Liver (tissue), 3 donors: ENCODE results near the gene ZNF813.
"Not testable (repeated sequence)": the region's sequence is repeated elsewhere in the genome, so short reads cannot be mapped to it uniquely, and the experiment has no call there.

Experiments
- ATF3 ChIP-seq: IDR thresholded peaks from 2 replicates; pipeline ENCODE4 v1.6.1; 2016; ENCODE audit warnings: antibody characterized with exemption
- CTCF ChIP-seq: fragments of 150-350 bp; IDR thresholded peaks from 2 replicates; pipeline ENCODE4 v1.5.1; 2017; ENCODE audit warnings: improper control_type of control experiment, low read depth, low read length; ENCODE audit not compliant: missing input control
- EGR1 ChIP-seq, 2 donors: IDR thresholded peaks; 2 replicates each; pipeline ENCODE4 v1.6.1; 2016 to 2018; ENCODE audit warnings: antibody characterized with exemption in 2 of 2, low read depth in 2 of 2
- NR2F2 ChIP-seq: IDR thresholded peaks from 2 replicates; pipeline ENCODE4 v1.6.1; 2016; ENCODE audit warnings: antibody characterized with exemption
- ZBTB33 ChIP-seq: IDR thresholded peaks from 2 replicates; pipeline ENCODE4 v1.6.1; 2016; ENCODE audit warnings: antibody characterized with exemption
- donor health status: healthy.
- donor health status: healthy.

GRCh38 chr19:53423074-53423473 is 44.5 kb upstream of the ZNF813 start:
- TF ChIP-seq ATF3; EGR1 (IDR thresholded peaks at IDR 0.05; ENCODE audit: low read depth in 2 of 2); CTCF; ZBTB33; NR2F2: not testable (repeated sequence)
